Esophagus muscularis mucosa (tissue), 4 donors: ENCODE results near the gene ULK4. TPM values are rescaled to one million over a fixed set of nuclear protein-coding genes. Genes with fewer than 3 reads are reported as not detected.

ENCODE experiments used
- DNase-seq: peaks from one replicate; pipeline ENCODE4 v3.0.0-alpha.2; 2017; ENCODE audit errors: extremely low spot score
- H3K27ac ChIP-seq, 4 donors: fragments of 200-600 bp; sonication (generic); replicated peaks in 1 of 4; 1 replicate in 3 of 4; 2 replicates in 1 of 4; pipeline ENCODE4 v1.5.1; 2016 to 2019; ENCODE audit warnings: mild to moderate bottlenecking in 1 of 4
- H3K27me3 ChIP-seq, 4 donors: fragments of 200-600 bp; sonication (generic); one replicate each; pipeline versions ENCODE4 v1.5.1 to v1.6.0; 2016 to 2019
- H3K36me3 ChIP-seq, 4 donors: fragments of 200-600 bp; sonication (generic); one replicate each; pipeline ENCODE4 v1.5.1; 2016 to 2019
- H3K4me1 ChIP-seq, 4 donors: fragments of 200-600 bp; sonication (generic); one replicate each; pipeline ENCODE4 v1.5.1; 2016 to 2019
- H3K4me3 ChIP-seq, 4 donors: fragments of 200-600 bp; sonication (generic); 1 replicate in 2 of 4; 2 replicates in 2 of 4; pipeline ENCODE4 v1.5.1; 2016 to 2019; ENCODE audit warnings: mild to moderate bottlenecking in 4 of 4, moderate library complexity in 1 of 4
- H3K9me3 ChIP-seq, 4 donors: fragments of 200-600 bp; sonication (generic); 1 replicate in 3 of 4; 2 replicates in 1 of 4; pipeline ENCODE4 v1.5.1; 2016 to 2019
- EP300 ChIP-seq: sonication (generic); formaldehyde crosslinking; IDR thresholded peaks from one replicate; pipeline ENCODE4 v1.6.1; 2017; ENCODE audit warnings: antibody characterized with exemption
- POLR2A ChIP-seq: fragments of 450-650 bp; IDR thresholded peaks from one replicate; pipeline ENCODE4 v1.6.1; 2017; ENCODE audit warnings: antibody characterized with exemption, moderate library complexity, mild to moderate bottlenecking, low read depth
- POLR2AphosphoS5 ChIP-seq, 2 donors: sonication (generic); formaldehyde crosslinking; IDR thresholded peaks; one replicate each; pipeline ENCODE4 v1.6.1; 2017; ENCODE audit warnings: antibody characterized with exemption in 2 of 2
- WGBS: methylation state at CpG from one replicate; pipeline ENCODE4 v1.1.5; 2018; 5-methylcytosine and 5-hydroxymethylcytosine counted together
- intact Hi-C: fragments of 100-400 bp; cut with DNase I; formaldehyde crosslinking; loops from one replicate; pipeline ENCODE4 v1.15.1; 2023
- total RNA-seq, 4 donors: library from RNA; depleted of rRNA; stranded (reverse); fragments of >200 nt; gene quantifications; one replicate each; pipeline versions ENCODE4 v1.1.0 to v1.2.1, GENCODE V29; 2016
- TF ChIP-seq, protein P1 (sequence below), 3 experiments: fragments of 200-600 bp in 2 of 3; fragments of 450-650 bp in 1 of 3; sonication (generic) in 2 of 3; IDR thresholded peaks; one replicate each; pipeline ENCODE4 v1.5.1; 2017 to 2019; ENCODE audit warnings: antibody characterized with exemption in 3 of 3, mild to moderate bottlenecking in 2 of 3, moderate library complexity in 1 of 3

The ULK4 gene
- total RNA-seq, 4 donors from 2014 or later = 4.2 to 15.4 (median 11.0) TPM

DNA sequence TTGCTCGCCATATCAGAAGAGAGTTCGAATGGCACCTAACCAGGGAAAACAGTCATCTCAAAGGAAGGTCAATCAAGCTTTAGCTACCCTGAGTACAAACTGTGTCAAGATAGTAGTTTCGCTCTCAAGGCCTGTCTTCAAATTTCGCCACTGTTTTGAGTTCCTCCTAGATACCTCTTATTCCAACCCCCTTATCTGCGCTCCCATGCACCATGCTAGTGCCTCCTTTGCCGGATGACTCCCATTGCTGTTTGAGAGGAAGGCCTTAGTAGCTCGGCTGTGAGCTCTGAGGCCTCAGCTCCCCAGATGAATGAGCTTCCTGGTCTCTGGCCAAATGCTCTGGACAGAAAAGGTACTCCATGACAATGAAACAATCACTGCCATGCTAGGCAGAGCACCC lies 256.0 kb downstream of the ULK4 start:
- TF ChIP-seq POLR2A = no peak
- TF ChIP-seq, protein P1, sequence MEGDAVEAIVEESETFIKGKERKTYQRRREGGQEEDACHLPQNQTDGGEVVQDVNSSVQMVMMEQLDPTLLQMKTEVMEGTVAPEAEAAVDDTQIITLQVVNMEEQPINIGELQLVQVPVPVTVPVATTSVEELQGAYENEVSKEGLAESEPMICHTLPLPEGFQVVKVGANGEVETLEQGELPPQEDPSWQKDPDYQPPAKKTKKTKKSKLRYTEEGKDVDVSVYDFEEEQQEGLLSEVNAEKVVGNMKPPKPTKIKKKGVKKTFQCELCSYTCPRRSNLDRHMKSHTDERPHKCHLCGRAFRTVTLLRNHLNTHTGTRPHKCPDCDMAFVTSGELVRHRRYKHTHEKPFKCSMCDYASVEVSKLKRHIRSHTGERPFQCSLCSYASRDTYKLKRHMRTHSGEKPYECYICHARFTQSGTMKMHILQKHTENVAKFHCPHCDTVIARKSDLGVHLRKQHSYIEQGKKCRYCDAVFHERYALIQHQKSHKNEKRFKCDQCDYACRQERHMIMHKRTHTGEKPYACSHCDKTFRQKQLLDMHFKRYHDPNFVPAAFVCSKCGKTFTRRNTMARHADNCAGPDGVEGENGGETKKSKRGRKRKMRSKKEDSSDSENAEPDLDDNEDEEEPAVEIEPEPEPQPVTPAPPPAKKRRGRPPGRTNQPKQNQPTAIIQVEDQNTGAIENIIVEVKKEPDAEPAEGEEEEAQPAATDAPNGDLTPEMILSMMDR (IDR thresholded peaks at IDR 0.05) = no peak
- H3K27me3 ChIP-seq = no peaks in the 10 kb centered on the region
- no peak overlapping the region for H3K4me3 ChIP-seq
- intact Hi-C loops = no loop called here
- no peak overlapping the region for H3K27ac ChIP-seq
- no peak for DNase-seq
- WGBS = 96% methylated on average over 7 of the region's 7 CpGs
- no peaks in the 10 kb centered on the region for H3K9me3 ChIP-seq
- no peaks in the 10 kb centered on the region for H3K4me1 ChIP-seq
- no peaks in the 10 kb centered on the region for H3K36me3 ChIP-seq

DNA sequence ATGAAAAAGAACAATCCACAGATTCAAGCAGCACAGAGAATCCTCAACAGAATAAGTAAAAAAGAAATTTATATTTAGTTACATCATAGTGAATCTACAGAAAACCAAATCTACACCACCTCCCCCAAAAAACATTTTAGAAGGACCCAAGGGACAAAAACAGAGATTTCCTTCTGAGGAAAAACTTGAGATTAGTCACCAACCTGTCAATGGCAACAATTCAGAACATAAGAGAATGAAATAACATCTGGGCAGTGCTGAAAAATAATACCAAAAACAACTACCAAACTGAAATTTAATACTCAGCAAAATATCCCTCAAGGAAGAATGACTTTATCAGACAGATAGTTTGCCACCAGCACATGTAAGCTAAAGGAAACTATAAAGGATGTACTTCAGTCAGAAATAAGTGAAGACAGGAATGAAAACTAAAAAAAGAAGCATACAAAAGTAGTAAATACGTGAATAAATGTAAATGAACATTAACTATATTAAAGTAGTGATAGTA lies 260.7 kb downstream of the ULK4 start:
- DNase-seq = no peak
- H3K9me3 ChIP-seq = no peaks in the 10 kb centered on the region
- H3K27ac ChIP-seq = no peak overlapping the region
- 88% methylated on average over 1 of the region's 1 CpG for WGBS
- no peaks in the 10 kb centered on the region for H3K4me1 ChIP-seq
- TF ChIP-seq EP300 = no peak
- no peaks in the 10 kb centered on the region for H3K36me3 ChIP-seq
- no peak overlapping the region for H3K4me3 ChIP-seq
- intact Hi-C loops = no loop called here
- H3K27me3 ChIP-seq = no peaks in the 10 kb centered on the region

DNA sequence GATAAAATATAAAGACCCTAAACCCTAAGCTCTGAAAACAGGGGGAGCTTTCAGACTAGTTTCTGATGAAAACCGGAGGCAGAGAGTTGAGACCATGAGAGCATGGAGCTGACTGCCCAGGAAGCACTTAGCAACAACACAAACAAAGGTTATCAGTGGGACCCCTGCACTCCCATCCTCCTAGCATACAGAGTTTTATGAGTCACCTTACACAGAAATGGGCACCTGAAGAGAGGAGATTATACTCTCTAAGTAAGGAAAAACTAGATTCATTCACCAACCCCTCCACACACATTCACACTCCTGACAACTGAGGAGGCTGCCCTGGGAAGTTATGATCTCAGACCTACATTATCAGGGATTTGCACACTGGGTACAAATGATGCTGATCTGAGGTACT lies 261.7 kb downstream of the ULK4 start:
- H3K4me1 ChIP-seq = no peaks in the 10 kb centered on the region
- 100% methylated on average over 1 of the region's 1 CpG for WGBS
- H3K4me3 ChIP-seq = no peak overlapping the region
- no peak for TF ChIP-seq POLR2AphosphoS5 (IDR thresholded peaks at IDR 0.05)
- TF ChIP-seq EP300 = no peak
- TF ChIP-seq, protein P1 (IDR thresholded peaks at IDR 0.05) = no peak
- no peak for TF ChIP-seq POLR2A
- intact Hi-C loops = no loop called here
- H3K9me3 ChIP-seq = no peaks in the 10 kb centered on the region
- no peak for DNase-seq
- no peaks in the 10 kb centered on the region for H3K36me3 ChIP-seq
- no peak overlapping the region for H3K27ac ChIP-seq
- no peaks in the 10 kb centered on the region for H3K27me3 ChIP-seq

DNA sequence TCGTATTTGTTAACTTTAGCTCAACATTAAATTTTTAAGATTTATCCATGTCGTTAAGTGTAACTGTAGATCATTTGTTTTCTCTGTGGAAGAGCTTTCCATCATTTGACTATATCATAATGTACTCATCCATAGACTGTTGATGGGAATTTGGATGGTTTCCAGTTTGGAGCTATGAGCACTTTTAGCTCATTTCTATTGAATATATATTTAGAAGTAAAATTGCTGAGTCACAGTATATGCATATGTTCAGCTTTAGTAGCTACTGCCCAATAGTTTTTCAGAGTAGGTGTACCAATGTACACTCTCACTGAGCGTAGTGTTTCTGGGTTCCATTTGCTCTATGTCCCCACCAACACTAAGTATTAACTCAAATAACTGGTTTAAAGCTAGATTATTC lies 263.0 kb downstream of the ULK4 start:
- no peak for DNase-seq
- H3K27ac ChIP-seq = no peak overlapping the region
- H3K4me1 ChIP-seq = peaks cover 0 to 6% (median 4%) of the 10 kb centered on the region in 4 donors
- no peak for TF ChIP-seq EP300
- TF ChIP-seq POLR2A = no peak
- TF ChIP-seq POLR2AphosphoS5 (IDR thresholded peaks at IDR 0.05) = no peak
- TF ChIP-seq, protein P1 (IDR thresholded peaks at IDR 0.05) = no peak
- H3K27me3 ChIP-seq = no peaks in the 10 kb centered on the region
- intact Hi-C loops = no loop called here
- 95% methylated on average over 3 of the region's 3 CpGs for WGBS
- no peak overlapping the region for H3K4me3 ChIP-seq
- H3K9me3 ChIP-seq = no peaks in the 10 kb centered on the region
- no peaks in the 10 kb centered on the region for H3K36me3 ChIP-seq

DNA sequence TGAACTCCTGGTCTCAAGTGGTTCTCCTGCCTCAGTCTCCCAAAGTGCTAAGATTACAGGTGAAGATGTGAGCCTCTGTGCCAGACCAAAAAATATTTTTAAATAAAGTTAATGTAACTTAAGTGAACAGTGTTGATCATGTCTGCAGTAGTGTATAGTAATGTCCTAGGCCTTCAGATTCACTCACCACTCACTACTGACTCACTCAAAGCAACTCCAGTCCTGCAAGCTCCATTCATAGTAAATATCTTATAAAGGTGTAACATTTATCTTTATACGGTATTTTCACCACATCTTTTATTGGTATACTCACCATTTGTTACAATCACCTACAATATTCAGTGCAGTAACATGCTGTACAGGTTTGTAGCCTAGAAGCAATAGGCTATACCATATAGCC lies 264.2 kb downstream of the ULK4 start:
- intact Hi-C loops = no loop called here
- H3K4me1 ChIP-seq = peaks cover 0 to 9% (median 7%) of the 10 kb centered on the region in 4 donors
- no peak overlapping the region for H3K27ac ChIP-seq
- H3K36me3 ChIP-seq = no peaks in the 10 kb centered on the region
- H3K4me3 ChIP-seq = no peak overlapping the region
- no peak for DNase-seq
- H3K9me3 ChIP-seq = no peaks in the 10 kb centered on the region
- H3K27me3 ChIP-seq = no peaks in the 10 kb centered on the region
- 100% methylated on average over 1 of the region's 1 CpG for WGBS
- TF ChIP-seq EP300 (no peak), POLR2A (no peak), POLR2AphosphoS5 (IDR thresholded peaks at IDR 0.05) (no peak)
- TF ChIP-seq, protein P1 (IDR thresholded peaks at IDR 0.05) = no peak
